GM08714 (cell line): ENCODE data around the gene TARBP2.
"Not testable (repeated sequence)": the region's sequence is repeated elsewhere in the genome, so short reads cannot be mapped to it uniquely, and the experiment has no call there.

Experiments used
- H3K4me3 ChIP-seq: fragments of 200-500 bp; sonication (Bioruptor generic); 2 replicates; pipeline ENCODE4 v1.5.1; 2014; ENCODE audit warnings: mild to moderate bottlenecking, low read length, inconsistent platforms
- ZNF274 ChIP-seq: IDR thresholded peaks from 2 replicates; pipeline ENCODE4 v1.6.1; 2012; ENCODE audit warnings: mild to moderate bottlenecking, low read depth, low read length

The TARBP2 gene

GRCh38 chr12:53533471-53533870 lies 32.4 kb downstream of the TARBP2 start:
- no peak overlapping the region for H3K4me3 ChIP-seq
- TF ChIP-seq ZNF274, result no peak

- no peak overlapping the region for H3K4me3 ChIP-seq
- no peak for TF ChIP-seq ZNF274
Measured at GRCh38 chr12:53536962-53537361, 35.9 kb downstream of the TARBP2 start.

GRCh38 chr12:53538209-53538689 lies 37.2 kb downstream of the TARBP2 start:
- no peak for TF ChIP-seq ZNF274
- H3K4me3 ChIP-seq, result no peak overlapping the region

GRCh38 chr12:53539526-53539925 lies 38.4 kb downstream of the TARBP2 start:
- H3K4me3 ChIP-seq, result no peak overlapping the region
- TF ChIP-seq ZNF274, result no peak

- H3K4me3 ChIP-seq, result no peak overlapping the region
- no peak for TF ChIP-seq ZNF274
Measured at GRCh38 chr12:53543539-53543938, 42.5 kb downstream of the TARBP2 start.

- H3K4me3 ChIP-seq, result not testable (repeated sequence)
Measured at GRCh38 chr12:53548354-53548753, 47.3 kb downstream of the TARBP2 start.

- H3K4me3 ChIP-seq, result not testable (repeated sequence)
Measured at GRCh38 chr12:53550131-53550530, 49.0 kb downstream of the TARBP2 start.

GRCh38 chr12:53550595-53550994 lies 49.5 kb downstream of the TARBP2 start:
- TF ChIP-seq ZNF274, result no peak
- H3K4me3 ChIP-seq, result no peak overlapping the region

- H3K4me3 ChIP-seq, result no peak overlapping the region
- no peak for TF ChIP-seq ZNF274
Measured at GRCh38 chr12:53551889-53552291, 50.8 kb downstream of the TARBP2 start.

- TF ChIP-seq ZNF274, result no peak
- no peak overlapping the region for H3K4me3 ChIP-seq
Measured at GRCh38 chr12:53552361-53553327, 51.6 kb downstream of the TARBP2 start.
